ENCODE data around the gene CTDSP2. TPM values are rescaled to one million over a fixed set of nuclear protein-coding genes. Genes with fewer than 3 reads are reported as not detected.
A peak's percentile ranks its signal among the peaks of the same experiment; 100 is the strongest.

The CTDSP2 gene
- polyA plus RNA-seq, 3 donors = 59.1 to 148 (median 70.2) TPM

DNA sequence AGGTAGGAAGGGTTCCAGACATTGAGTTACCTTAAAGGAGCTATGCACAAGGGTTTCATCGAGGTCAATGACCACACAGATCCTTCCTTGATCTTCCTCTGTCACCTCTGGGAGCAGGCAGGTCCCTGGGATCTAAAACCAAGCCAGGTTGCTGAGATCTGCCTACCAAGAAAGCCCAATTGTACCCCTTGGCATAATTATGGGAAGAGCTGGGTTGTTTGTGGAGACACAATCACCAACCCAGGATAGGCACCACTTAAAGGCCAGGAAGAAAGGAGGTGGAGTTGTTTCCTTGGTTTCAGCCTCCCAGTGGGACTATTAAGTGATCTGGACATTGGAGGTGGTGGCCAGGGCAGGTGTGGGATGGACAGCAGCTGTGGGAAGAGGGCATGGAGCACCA, 19.6 kb downstream of the CTDSP2 start:
- H3K79me2 ChIP-seq (ENCODE audit: insufficient read depth, low read length) = peaks cover 53% of the 10 kb centered on the region
- H3K27ac ChIP-seq (ENCODE audit: low read depth in 1 of 2, low read length in 2 of 2) = peak overlapping the region in 1 of 2 donors; percentile 45
- no peak overlapping the region for H3K4me3 ChIP-seq (replicated peaks in 1 of 3; ENCODE audit: low read depth in 2 of 3, low read length in 3 of 3)
- H3K36me3 ChIP-seq (replicated peaks in 1 of 2; ENCODE audit: control insufficient read depth in 1 of 2, insufficient read depth in 2 of 2, low read length in 2 of 2) = peaks cover 74 to 83% of the 10 kb centered on the region in 2 donors
- Mint-ChIP-seq H3K27me3 (ENCODE audit: low read depth in 3 of 3) (peaks cover 0 to 3% (median 1%) of the 10 kb centered on the region in 3 donors), H3K36me3 (peaks cover 77 to 80% of the 10 kb centered on the region in 2 donors), H3K9me3 (no peaks in the 10 kb centered on the region), H3K4me3 (no peak overlapping the region), H3K4me1 (peaks cover 25% of the 10 kb centered on the region), H3K27ac (no peak overlapping the region)
- H3K27me3 ChIP-seq (ENCODE audit: control insufficient read depth in 2 of 2, insufficient read depth in 2 of 2, low read length in 2 of 2) = no peaks in the 10 kb centered on the region
- peaks cover 22 to 24% of the 10 kb centered on the region in 2 donors for H3K4me1 ChIP-seq (ENCODE audit: control insufficient read depth in 1 of 2, insufficient read depth in 2 of 2, low read length in 2 of 2)
- H3K4me2 ChIP-seq (replicated peaks; ENCODE audit: extremely low read depth, low read length, poor library complexity, severe bottlenecking) = no peak overlapping the region
- no peak overlapping the region for H2AFZ ChIP-seq (ENCODE audit: insufficient read depth, low read depth, low read length, poor library complexity, severe bottlenecking)
- intact Hi-C loops (cut with micrococcal nuclease) = no loop called here
- WGBS (ENCODE audit: insufficient coverage) = 80% methylated on average over 1 of the region's 1 CpG
- DNase-seq = no peak
- peaks cover 100% of the 10 kb centered on the region for H4K20me1 ChIP-seq (ENCODE audit: insufficient read depth, low read length)
- H3K9me3 ChIP-seq (replicated peaks in 1 of 2; ENCODE audit: control insufficient read depth in 1 of 2, insufficient read depth in 1 of 2, low read length in 2 of 2) = no peaks in the 10 kb centered on the region
- no peak overlapping the region for H3K9ac ChIP-seq (ENCODE audit: insufficient read depth, low read length, poor library complexity, severe bottlenecking)
- TF ChIP-seq, protein P1, sequence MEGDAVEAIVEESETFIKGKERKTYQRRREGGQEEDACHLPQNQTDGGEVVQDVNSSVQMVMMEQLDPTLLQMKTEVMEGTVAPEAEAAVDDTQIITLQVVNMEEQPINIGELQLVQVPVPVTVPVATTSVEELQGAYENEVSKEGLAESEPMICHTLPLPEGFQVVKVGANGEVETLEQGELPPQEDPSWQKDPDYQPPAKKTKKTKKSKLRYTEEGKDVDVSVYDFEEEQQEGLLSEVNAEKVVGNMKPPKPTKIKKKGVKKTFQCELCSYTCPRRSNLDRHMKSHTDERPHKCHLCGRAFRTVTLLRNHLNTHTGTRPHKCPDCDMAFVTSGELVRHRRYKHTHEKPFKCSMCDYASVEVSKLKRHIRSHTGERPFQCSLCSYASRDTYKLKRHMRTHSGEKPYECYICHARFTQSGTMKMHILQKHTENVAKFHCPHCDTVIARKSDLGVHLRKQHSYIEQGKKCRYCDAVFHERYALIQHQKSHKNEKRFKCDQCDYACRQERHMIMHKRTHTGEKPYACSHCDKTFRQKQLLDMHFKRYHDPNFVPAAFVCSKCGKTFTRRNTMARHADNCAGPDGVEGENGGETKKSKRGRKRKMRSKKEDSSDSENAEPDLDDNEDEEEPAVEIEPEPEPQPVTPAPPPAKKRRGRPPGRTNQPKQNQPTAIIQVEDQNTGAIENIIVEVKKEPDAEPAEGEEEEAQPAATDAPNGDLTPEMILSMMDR (IDR thresholded peaks at IDR 0.05) = no peak

DNA sequence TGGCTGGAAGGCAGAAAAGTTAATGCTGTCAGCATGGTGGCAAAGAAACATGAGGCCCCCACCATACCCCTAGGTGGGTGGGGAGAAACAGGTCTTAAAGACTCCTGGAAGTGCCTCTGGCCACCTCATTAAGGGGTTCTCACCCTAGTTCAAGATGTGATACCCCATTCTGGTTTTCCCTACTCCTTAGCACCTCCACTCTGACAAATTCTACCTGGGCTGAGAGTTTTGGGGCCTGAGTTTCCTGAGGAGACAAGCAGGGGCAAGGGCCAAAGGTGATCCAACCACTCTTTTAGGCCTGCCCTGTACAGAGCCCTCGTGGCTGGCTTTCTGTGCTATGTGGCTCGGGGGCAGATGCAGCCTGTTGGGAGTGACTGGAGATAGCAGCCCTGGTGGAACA, 20.1 kb downstream of the CTDSP2 start:
- Histone ChIP-seq H3K36me3 (replicated peaks in 1 of 2; ENCODE audit: control insufficient read depth in 1 of 2, insufficient read depth in 2 of 2, low read length in 2 of 2) (peaks cover 80 to 88% of the 10 kb centered on the region in 2 donors), H3K9ac (ENCODE audit: insufficient read depth, low read length, poor library complexity, severe bottlenecking) (no peak overlapping the region), H4K20me1 (ENCODE audit: insufficient read depth, low read length) (peaks cover 100% of the 10 kb centered on the region), H3K79me2 (ENCODE audit: insufficient read depth, low read length) (peaks cover 47% of the 10 kb centered on the region), H3K4me2 (replicated peaks; ENCODE audit: extremely low read depth, low read length, poor library complexity, severe bottlenecking) (no peak overlapping the region), H3K4me1 (ENCODE audit: control insufficient read depth in 1 of 2, insufficient read depth in 2 of 2, low read length in 2 of 2) (peaks cover 16 to 19% of the 10 kb centered on the region in 2 donors), H2AFZ (ENCODE audit: insufficient read depth, low read depth, low read length, poor library complexity, severe bottlenecking) (no peak overlapping the region), H3K4me3 (replicated peaks in 1 of 3; ENCODE audit: low read depth in 2 of 3, low read length in 3 of 3) (no peak overlapping the region), H3K27me3 (ENCODE audit: control insufficient read depth in 2 of 2, insufficient read depth in 2 of 2, low read length in 2 of 2) (no peaks in the 10 kb centered on the region), H3K9me3 (replicated peaks in 1 of 2; ENCODE audit: control insufficient read depth in 1 of 2, insufficient read depth in 1 of 2, low read length in 2 of 2) (no peaks in the 10 kb centered on the region), H3K27ac (ENCODE audit: low read depth in 1 of 2, low read length in 2 of 2) (peak overlapping the region in 1 of 2 donors; percentile 45)
- WGBS (ENCODE audit: insufficient coverage) = 100% methylated on average over 2 of the region's 2 CpGs
- Mint-ChIP-seq H3K27me3 (ENCODE audit: low read depth in 3 of 3) (peaks cover 0 to 3% (median 1%) of the 10 kb centered on the region in 3 donors), H3K36me3 (peaks cover 81 to 86% of the 10 kb centered on the region in 2 donors), H3K27ac (peak overlapping the region in 3 of 7 donors; percentile 10 to 18 (median 17)), H3K4me1 (peaks cover 19% of the 10 kb centered on the region), H3K9me3 (no peaks in the 10 kb centered on the region), H3K4me3 (no peak overlapping the region)
- intact Hi-C loops (cut with micrococcal nuclease) = no loop called here
- TF ChIP-seq, protein P1 (IDR thresholded peaks at IDR 0.05) = no peak
- no peak for DNase-seq
